Measurements from ENCODE around the gene MAPK8IP1.

MAPK8IP1 gene

DNA sequence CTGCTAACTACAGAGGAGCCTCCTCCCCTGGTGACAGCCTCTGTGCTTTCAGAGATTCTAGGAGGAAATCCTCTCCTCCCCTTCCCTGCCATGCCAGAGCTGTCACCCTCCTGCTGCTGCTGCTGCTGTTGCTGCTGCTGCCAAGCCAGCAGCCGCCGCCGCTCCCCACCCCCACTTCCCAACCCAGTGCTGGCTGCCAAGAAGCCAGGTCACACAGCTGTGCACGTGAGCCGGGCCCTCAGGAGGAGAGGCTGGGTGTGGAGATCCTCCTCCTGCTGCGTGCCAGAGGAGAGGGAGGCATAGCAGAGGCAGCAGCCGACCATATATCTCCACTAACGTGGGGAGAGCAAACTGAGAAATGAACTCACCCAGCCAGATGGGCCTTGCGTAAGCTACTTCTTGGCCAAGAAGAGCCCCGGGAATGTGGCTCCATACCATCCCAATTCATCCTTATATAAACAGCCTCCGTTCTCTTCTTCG is 25.8 kb upstream of the MAPK8IP1 start:
- peak; percentile 74 for DNase-seq (ENCODE audit: low read depth)
- TF ChIP-seq CTCF (IDR thresholded peaks at IDR 0.05; ENCODE audit: low read depth, low read length, missing control alignments), result no peak
- no peak overlapping the region for H3K4me3 ChIP-seq (ENCODE audit: low read depth, low read length)
- in situ Hi-C loops (cut with HindIII; ENCODE audit: low sequenced_read_pairs), result no loop called here

DNA sequence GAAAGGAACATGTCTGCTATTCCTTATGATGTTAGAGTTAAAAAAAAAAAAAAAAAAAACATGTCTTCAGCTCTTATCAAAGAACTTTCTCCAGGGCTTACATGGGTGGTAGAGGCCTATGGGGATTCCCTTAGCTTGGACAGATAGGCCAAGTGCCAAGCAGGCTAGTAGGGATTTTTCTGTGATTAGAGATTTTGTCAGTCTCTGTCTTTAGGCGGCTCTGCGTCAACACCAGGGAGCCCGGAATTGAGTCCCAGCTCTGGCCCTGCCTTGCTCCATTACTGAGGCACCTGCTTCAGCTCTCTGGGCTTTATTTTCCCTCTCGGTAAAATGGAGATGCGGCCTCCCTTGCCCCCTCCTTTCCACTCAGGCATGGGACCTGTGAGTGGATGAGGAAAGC is 25.1 kb upstream of the MAPK8IP1 start:
- in situ Hi-C loops (cut with HindIII; ENCODE audit: low sequenced_read_pairs), result no loop called here
- no peak overlapping the region for H3K4me3 ChIP-seq (ENCODE audit: low read depth, low read length)
- DNase-seq (ENCODE audit: low read depth), result no peak
- no peak for TF ChIP-seq CTCF (IDR thresholded peaks at IDR 0.05; ENCODE audit: low read depth, low read length, missing control alignments)

- TF ChIP-seq CTCF (IDR thresholded peaks at IDR 0.05; ENCODE audit: low read depth, low read length, missing control alignments), result no peak
- DNase-seq (ENCODE audit: low read depth), result no peak
- in situ Hi-C loops (cut with HindIII; ENCODE audit: low sequenced_read_pairs), result no loop called here
- H3K4me3 ChIP-seq (ENCODE audit: low read depth, low read length), result no peak overlapping the region
Measured at GRCh38 chr11:45860764-45861510, 24.5 kb upstream of the MAPK8IP1 start.

DNA sequence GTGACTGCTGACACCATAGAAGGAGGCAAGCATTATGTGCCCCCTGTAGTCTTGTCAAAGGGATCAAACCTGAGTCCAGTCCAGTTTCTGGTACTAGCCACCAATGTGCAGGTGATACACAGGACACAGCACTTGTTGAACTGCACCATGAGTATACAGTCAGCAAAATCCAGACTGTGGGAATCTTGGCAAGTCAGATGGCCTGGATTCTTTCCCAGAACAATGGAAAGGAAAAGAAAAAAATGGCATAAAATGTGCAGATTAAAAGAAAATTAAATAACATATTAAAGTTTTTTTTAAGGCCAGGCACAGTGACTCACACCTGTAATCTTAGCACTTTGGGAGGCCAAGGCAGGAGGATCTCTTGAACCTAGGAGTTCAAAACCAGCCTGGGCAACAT is 21.4 kb upstream of the MAPK8IP1 start:
- no peak for TF ChIP-seq CTCF (IDR thresholded peaks at IDR 0.05; ENCODE audit: low read depth, low read length, missing control alignments)
- in situ Hi-C loops (cut with HindIII; ENCODE audit: low sequenced_read_pairs), result no loop called here
- peak; percentile 47 for DNase-seq (ENCODE audit: low read depth)

DNA sequence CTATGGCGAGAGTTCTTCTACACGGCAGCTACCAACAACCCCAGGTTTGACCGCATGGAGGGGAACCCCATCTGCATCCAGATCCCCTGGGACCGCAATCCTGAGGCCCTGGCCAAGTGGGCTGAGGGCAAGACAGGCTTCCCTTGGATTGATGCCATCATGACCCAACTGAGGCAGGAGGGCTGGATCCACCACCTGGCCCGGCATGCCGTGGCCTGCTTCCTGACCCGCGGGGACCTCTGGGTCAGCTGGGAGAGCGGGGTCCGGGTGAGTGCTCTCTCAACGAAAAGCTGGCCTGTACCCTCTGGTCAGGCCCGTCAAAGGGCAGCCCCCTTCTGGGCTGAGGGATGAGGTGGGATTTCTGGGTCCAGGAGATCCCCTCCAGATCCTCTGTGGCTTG is 15.9 kb upstream of the MAPK8IP1 start:
- TF ChIP-seq CTCF (IDR thresholded peaks at IDR 0.05; ENCODE audit: low read depth, low read length, missing control alignments), result no peak
- no peak overlapping the region for H3K4me3 ChIP-seq (ENCODE audit: low read depth, low read length)

More for the DNA sequence above, 21.4 kb upstream of the MAPK8IP1 start:
- no peak overlapping the region for H3K4me3 ChIP-seq (ENCODE audit: low read depth, low read length)

GRCh38 chr11:45870706-45871105 is 14.7 kb upstream of the MAPK8IP1 start:
- TF ChIP-seq CTCF (IDR thresholded peaks at IDR 0.05; ENCODE audit: low read depth, low read length, missing control alignments), result no peak
- in situ Hi-C loops (cut with HindIII; ENCODE audit: low sequenced_read_pairs), result no loop called here
- no peak overlapping the region for H3K4me3 ChIP-seq (ENCODE audit: low read depth, low read length)
- DNase-seq (ENCODE audit: low read depth), result no peak

More for the DNA sequence above, 15.9 kb upstream of the MAPK8IP1 start:
- no peak for DNase-seq (ENCODE audit: low read depth)
- in situ Hi-C loops (cut with HindIII; ENCODE audit: low sequenced_read_pairs), result no loop called here

All from astrocyte of the cerebellum (primary cell).